Measurements from ENCODE around the gene FOXP1. TPM values are rescaled to one million over a fixed set of nuclear protein-coding genes. Genes with fewer than 3 reads are reported as not detected.

The FOXP1 gene
- total RNA-seq, 4 donors from 2014 or later = 181 to 225 (median 205) TPM

DNA sequence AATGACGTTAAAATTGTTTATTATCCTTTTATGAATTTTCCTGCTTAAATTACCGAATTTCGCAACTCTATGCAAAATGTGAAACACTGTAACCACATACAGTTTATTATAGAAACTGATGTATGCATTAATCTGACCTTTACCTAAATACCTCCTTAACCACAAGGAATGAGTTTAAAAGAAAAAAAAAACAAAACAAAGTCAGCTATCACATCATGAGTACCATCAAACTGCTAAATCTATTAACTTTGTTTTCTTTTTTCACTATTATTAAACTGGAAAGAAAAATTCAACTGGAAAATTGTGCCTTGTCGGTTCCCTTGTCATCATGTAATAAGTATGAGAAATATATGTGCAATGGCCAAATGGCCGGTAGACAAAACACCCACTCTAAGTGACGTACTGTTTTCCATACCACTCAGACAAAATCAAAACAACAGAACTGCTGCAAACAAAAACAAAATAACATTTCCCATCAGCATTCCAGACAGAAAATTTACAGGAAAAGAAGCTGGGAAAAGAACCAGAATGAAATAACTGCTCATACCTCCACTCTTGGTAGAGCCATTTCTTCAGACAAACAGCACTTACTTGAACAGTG lies 415.3 kb downstream of the FOXP1 start:
- intact Hi-C loops (cut with DNase I) = no loop called here
- WGBS = 73% methylated on average over 6 of the region's 6 CpGs
- no peak for TF ChIP-seq EP300 (IDR thresholded peaks at IDR 0.05)
- no peak for TF ChIP-seq POLR2AphosphoS5 (IDR thresholded peaks at IDR 0.05)
- TF ChIP-seq POLR2A (IDR thresholded peaks at IDR 0.05; ENCODE audit: low read depth) = no peak
- TF ChIP-seq CTCF (IDR thresholded peaks at IDR 0.05) = no peak

DNA sequence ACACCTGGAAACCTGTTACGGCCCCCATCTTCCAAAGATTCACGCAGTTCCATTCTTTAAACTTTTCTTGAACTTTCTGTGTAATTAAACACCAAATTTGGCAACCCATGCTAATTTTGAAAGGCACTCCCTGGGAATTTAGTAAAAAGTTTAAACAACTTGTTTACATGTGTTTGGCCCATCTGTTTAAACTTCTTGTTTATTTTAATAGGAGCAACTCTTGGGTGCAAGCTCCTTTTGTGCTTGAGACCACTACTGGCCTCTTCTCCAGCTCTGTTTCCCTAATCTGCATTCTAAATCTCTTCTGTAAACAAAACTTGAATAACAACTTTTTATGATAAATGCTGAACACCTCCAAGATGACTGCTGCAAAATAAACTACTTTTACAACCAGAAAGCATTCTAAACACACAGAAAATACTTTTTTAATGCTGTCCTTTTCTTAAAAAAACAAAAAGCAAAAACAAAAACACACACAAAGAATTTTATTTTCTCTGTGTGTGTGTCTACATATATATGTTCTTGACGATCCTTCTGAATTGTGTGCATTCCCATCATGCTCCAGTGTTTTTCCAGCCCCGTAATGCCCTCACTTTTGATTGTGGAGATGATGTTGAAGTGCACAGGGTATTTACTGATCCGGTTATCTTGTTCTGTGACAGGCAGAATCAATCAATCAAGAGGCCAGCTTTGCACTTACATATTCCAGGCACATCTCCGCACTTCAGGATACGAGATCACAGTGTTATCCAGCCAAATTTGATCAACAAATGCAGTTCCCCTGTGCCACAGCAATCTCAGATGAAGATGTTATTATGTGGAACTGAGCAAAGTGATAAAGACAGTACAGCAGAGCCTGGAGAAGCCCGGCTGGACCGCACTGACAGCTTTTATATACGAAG lies 416.9 kb downstream of the FOXP1 start:
- intact Hi-C loops (cut with DNase I) = no loop called here
- no peak overlapping the region for H3K27ac ChIP-seq (replicated peaks in 1 of 4)
- DNase-seq (ENCODE audit: extremely low spot score) = no peak
- peaks cover 0 to 29% (median 19%) of the 10 kb centered on the region in 4 donors for H3K4me1 ChIP-seq
- no peaks in the 10 kb centered on the region for H3K36me3 ChIP-seq
- TF ChIP-seq EP300 (IDR thresholded peaks at IDR 0.05) (no peak), POLR2A (IDR thresholded peaks at IDR 0.05; ENCODE audit: low read depth) (no peak), POLR2AphosphoS5 (IDR thresholded peaks at IDR 0.05) (no peak), CTCF (IDR thresholded peaks at IDR 0.05) (no peak)
- H3K27me3 ChIP-seq = no peaks in the 10 kb centered on the region
- H3K9me3 ChIP-seq = no peaks in the 10 kb centered on the region
- 97% methylated on average over 10 of the region's 10 CpGs for WGBS
- H3K4me3 ChIP-seq = no peak overlapping the region

More for the DNA sequence above, 415.3 kb downstream of the FOXP1 start:
- no peak for DNase-seq (ENCODE audit: extremely low spot score)
- Histone ChIP-seq H3K4me1 (peaks cover 0 to 29% (median 20%) of the 10 kb centered on the region in 4 donors), H3K4me3 (peak overlapping the region in 2 of 4 donors; percentile 18 to 34), H3K9me3 (no peaks in the 10 kb centered on the region), H3K27ac (replicated peaks in 1 of 4) (peak overlapping the region; percentile 21 to 71 (median 60)), H3K36me3 (no peaks in the 10 kb centered on the region), H3K27me3 (no peaks in the 10 kb centered on the region)

GRCh38 chr3:71164881-71165280 lies 418.6 kb downstream of the FOXP1 start:
- H3K4me1 ChIP-seq = peaks cover 0 to 29% (median 19%) of the 10 kb centered on the region in 4 donors
- no peak overlapping the region for H3K4me3 ChIP-seq
- TF ChIP-seq EP300 (IDR thresholded peaks at IDR 0.05) = no peak
- TF ChIP-seq CTCF (IDR thresholded peaks at IDR 0.05) = no peak
- no peak for TF ChIP-seq POLR2AphosphoS5 (IDR thresholded peaks at IDR 0.05)
- no peak for TF ChIP-seq POLR2A (IDR thresholded peaks at IDR 0.05; ENCODE audit: low read depth)
- H3K9me3 ChIP-seq = no peaks in the 10 kb centered on the region
- H3K27ac ChIP-seq (replicated peaks in 1 of 4) = no peak overlapping the region
- 62% methylated on average over 2 of the region's 2 CpGs for WGBS
- intact Hi-C loops (cut with DNase I) = no loop called here
- no peaks in the 10 kb centered on the region for H3K27me3 ChIP-seq
- no peak for DNase-seq (ENCODE audit: extremely low spot score)
- H3K36me3 ChIP-seq = no peaks in the 10 kb centered on the region

- DNase-seq (ENCODE audit: extremely low spot score) = no peak
Observed at GRCh38 chr3:71163198-71163918, 420.2 kb downstream of the FOXP1 start.

More at GRCh38 chr3:71163198-71163918, 420.2 kb downstream of the FOXP1 start:
- 72% methylated on average over 7 of the region's 7 CpGs for WGBS
- Histone ChIP-seq H3K4me1 (peaks cover 0 to 24% (median 4%) of the 10 kb centered on the region in 4 donors), H3K27ac (replicated peaks in 1 of 4) (no peak overlapping the region), H3K36me3 (no peaks in the 10 kb centered on the region), H3K27me3 (no peaks in the 10 kb centered on the region), H3K9me3 (no peaks in the 10 kb centered on the region), H3K4me3 (no peak overlapping the region)
- TF ChIP-seq EP300 (IDR thresholded peaks at IDR 0.05) (no peak), POLR2AphosphoS5 (IDR thresholded peaks at IDR 0.05) (no peak), CTCF (IDR thresholded peaks at IDR 0.05) (no peak), POLR2A (IDR thresholded peaks at IDR 0.05; ENCODE audit: low read depth) (no peak)
- intact Hi-C loops (cut with DNase I) = no loop called here

Measured in esophagus muscularis mucosa (tissue), 4 donors.